ENCODE measurements around the gene TAAR9.
"Not testable (repeated sequence)": the region's sequence is repeated elsewhere in the genome, so short reads cannot be mapped to it uniquely, and the experiment has no call there.

Gene TAAR9

DNA sequence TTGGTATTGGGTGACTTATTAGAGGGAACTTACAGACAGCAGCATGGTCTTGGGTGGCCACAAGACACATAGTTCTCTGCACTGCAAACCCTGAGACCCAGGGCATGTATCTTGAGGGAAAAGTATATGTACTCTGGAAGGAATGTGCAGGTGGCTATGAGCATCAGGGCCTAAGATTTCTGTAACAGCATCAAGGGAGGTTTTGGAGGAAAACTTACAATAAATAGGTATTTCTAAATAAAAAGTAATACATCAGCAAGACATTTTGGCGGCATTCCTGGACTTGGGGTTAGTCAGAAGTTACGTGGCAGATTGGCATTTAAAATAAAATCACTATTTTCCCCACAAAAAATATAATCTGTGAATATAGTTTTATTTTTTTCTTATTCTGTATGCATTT, 17.1 kb upstream of the TAAR9 start:
- DNase-seq, result no peak

DNA sequence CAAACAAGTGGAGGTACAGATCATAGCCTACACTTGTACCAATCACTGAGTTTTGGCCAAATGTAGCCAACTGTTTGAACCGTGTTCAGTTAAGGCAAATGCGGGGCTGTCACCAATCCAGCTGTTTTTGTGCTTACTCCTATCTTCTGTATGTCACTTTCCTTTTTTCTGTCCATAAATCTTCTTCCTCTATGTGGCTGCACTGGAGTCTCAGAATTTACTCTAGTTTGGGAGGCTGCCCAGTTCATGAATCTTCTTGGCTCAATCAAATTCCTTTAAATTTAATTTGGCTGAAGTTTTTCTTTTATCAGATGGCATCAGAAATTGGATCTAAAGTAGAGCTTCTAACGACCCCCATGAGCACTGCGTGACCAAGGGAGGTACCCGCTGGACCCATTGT, 13.4 kb upstream of the TAAR9 start:
- DNase-seq, result no peak

- DNase-seq, result no peak
These were observed 12.2 kb upstream of the TAAR9 start for GRCh38 chr6:132525866-132526265.

DNA sequence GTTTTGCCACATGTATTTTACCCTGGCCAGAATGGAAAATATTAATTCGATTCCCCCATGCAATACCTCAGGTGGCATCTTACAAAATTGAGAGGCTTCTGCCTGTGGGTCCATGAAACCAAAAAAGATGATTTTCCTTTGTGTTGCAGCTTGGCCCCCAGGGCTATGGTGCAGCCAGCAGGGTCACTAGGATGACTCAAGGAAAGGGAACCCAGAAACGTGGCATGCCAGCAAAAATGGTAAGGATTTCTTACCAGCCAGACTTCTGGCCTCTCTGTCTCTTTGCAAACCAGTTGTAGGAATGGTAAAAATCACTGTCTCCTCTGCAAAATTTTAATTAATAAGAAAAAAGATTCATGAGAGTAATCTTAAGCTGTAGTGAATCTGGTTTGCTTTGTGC, 11.6 kb upstream of the TAAR9 start:
- no peak for DNase-seq

DNA sequence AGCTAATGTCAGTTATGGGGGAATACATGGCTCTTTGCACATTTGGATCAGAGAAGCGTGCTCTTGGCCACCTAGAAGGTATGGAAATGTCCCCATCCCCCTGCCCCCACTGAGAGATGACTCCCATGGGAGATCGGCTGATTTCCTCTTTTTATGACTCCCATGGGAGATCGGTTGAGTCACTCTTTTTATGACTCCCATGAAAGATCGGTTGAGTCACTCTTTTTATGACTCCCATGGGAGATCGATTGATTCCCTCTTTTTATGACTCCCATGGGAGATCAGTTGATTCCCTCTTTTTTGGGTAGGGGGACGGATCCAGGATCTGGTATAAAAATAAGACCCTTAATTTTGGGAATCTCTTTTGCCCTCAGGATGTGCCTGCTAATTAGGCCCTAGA, 10.3 kb upstream of the TAAR9 start:
- no peak for DNase-seq

DNA sequence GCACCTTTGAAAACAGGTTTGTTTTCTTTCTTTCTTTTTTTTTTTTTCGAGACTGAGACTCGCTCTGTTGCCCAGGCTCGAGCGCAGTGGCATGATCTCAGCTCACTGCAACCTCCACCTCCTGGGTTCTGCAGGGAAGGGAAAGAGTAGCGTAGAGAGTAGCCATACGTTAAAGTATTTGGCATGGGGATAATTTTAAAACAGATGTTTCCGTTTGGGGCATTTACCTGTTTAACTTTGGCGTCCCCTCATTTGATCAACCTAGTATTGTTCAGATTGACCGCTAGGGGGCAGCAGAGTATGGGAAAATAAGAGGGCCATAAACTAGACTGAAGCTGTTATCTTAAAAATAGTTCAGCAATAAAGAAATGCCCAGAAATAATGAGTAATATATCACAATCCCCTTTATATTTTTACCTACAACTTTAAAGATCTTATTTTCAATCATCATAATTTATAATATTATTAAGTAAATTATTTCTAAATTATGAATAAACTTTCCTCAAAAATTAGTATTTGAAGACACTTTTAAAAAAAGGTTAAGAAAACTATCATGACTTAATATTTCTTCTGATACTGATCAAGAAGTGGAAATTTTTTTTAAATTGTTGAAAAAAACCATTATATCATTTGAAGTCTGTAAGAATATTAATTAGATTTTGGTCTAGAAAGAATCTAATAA, 7.6 kb upstream of the TAAR9 start:
- DNase-seq, result peak; percentile 60 to 70

DNA sequence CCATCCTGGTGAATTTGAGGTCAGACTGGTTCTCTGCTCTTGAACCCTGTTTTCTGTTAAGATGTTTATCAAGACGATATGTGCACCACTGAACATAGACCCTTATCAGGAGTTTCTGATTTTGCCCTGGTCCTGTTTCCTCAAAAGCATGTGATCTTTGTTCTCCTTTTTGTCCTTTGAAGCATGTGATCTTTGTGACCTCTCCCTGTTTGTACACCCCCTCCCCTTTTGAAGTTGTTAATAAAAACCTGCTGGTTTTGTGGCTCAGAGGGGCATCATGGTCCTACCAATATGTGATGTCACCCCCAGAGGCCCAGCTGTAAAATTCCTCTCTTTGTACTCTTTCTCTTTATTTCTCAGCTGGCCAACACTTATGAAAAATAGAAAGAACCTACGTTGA, 3.5 kb upstream of the TAAR9 start:
- not testable (repeated sequence) for DNase-seq

GRCh38 chr6:132537145-132537544, 932 bp upstream of the TAAR9 start:
- no peak for DNase-seq

DNA sequence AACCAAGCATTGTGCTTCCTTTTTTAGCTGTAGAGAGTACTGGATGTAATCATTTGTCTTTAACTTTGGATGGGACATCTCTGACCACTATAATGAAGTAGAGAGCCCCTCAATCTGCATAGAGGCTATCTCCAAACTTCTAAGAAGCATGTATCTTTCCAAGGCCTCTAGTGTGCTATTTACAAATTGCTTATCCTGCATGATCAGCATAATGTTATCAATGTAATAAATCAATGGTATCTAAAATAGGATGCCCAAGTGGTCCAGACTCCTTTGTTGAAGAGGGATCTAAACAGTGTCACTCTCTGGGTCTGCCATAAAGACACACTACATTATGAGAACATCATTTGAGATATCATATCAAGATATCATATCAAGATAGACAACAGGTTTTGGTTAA, 6.7 kb downstream of the TAAR9 start:
- no peak for DNase-seq

- DNase-seq, result no peak
These were observed 10.8 kb downstream of the TAAR9 start for GRCh38 chr6:132548746-132549463.

DNA sequence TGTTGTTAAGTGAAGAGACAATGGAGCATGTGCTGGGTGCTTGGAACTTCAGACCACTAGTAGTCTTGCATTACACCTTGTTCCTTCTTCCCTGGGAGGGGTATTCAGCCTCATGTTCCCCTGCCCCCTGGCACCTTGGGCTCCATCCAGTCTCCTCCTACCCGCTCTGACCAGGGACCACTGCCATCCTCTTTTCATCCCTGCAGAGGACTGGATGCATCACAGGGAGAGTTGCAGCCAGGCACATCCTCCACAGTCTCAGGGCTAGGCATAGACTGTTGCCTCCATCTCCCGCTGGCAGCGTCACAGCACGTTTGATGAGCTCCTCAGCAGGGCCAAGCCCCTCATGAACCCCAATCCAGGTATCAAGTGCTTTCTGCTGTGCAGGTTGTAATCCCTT, 13.1 kb downstream of the TAAR9 start:
- no peak for DNase-seq

DNA sequence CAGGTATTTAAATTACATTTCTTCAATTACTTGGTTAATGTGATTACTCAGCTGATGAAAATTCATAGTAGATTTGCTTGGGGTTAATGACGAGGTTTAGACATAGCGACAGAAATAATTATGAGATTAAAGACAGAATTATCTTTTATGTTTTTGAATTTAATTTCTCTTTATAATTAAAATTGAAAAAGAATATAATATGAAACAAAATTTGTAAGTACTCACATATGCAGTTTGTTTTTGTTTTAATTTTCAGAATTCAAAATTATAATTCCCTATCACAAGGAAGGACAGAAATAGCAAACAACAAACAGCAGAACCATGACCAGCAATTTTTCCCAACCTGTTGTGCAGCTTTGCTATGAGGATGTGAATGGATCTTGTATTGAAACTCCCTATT, 14.3 kb downstream of the TAAR9 start, which contains the start of gene TAAR8:
Gene TAAR8, plus strand, starts transcription at position 301 of the 400 bp plus-strand sequence. Its CDS starts 21 bp downstream, at position 322.
- DNase-seq, result no peak

DNA sequence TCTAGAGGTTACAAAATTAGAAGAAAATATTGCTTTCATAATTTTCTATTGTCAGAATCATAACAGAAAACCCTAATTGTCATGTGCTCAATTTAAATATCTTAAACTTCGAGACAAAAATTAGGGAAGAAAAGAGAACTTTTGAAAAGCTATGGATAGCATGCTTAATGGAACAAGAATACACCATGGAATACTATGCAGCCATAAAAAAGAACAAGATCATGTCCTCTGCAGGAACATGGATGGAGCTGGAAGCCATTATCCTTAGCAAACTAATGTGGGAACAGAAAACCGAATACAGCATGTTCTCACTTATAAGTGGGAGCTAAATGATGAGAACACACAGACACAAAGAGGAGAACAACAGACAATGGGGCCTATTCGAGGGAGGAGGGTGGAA, 22.0 kb downstream of the TAAR9 start:
- not testable (repeated sequence) for DNase-seq

DNA sequence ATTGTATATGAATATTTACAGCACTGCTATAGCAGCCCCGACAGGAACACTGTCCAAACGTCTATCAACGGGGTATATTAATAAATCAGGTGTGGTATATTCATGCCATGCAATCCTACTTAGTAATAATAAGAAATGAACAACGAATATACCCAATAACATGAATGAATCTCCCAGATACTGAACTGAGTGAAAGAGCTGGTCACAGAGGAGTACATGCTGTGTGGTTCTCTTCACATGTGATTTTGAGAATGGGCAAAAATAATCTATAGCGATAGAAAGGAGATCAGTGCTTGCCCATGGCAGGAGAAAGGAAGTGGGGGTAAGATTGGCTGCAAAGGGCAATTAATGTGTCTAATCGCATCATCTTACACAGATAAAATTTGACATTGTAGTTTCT, 28.3 kb downstream of the TAAR9 start:
- DNase-seq, result no peak

DNA sequence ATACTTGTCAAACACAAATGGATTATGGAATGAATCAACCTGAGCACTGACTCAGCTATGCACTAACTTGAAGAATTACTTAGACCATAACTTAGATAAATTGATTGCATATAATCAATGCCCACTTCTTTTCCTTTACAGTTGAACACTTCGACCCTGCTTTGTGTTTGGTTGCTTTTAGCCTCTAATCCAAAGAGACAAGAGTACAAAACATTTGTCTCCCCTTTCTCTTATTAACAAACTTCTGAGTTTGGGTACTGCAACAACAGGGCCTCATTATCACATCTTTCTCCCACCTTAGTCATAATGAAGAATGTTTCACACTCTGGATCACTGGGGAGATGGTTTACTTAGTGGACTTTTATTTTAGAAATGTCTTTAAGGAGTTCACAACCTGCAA, 29.5 kb downstream of the TAAR9 start:
- no peak for DNase-seq

GRCh38 chr6:132568611-132569010, 30.5 kb downstream of the TAAR9 start:
- no peak for DNase-seq

DNA sequence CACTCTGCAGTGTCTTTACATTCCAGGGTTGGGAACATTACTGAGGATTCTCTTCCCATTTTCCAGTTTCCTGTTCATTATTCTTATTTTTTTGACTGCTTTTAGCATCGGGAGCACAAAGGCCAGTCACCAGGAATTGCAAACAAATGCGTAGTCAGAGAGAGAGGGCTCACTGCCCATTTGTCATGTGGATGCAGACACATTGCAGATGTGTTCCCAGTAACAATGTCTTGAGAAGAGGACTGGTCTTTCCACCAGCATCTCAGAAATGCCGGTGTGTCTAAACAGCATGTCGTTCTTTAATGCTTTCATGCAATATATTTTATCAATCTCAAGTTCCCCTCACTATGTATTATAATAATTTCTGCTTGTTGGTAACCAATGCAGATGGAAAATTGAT, 31.1 kb downstream of the TAAR9 start:
- DNase-seq, result no peak

GRCh38 chr6:132570221-132570777, 32.2 kb downstream of the TAAR9 start, which contains the start of gene TAAR6:
TAAR6 (plus strand) TSS chr6:132570322; CDS start chr6:132570322, 0 bp downstream.
- no peak for DNase-seq

GRCh38 chr6:132571774-132572173, 33.7 kb downstream of the TAAR9 start:
- no peak for DNase-seq

GRCh38 chr6:132584698-132585097, 46.6 kb downstream of the TAAR9 start:
- DNase-seq, result no peak

DNA sequence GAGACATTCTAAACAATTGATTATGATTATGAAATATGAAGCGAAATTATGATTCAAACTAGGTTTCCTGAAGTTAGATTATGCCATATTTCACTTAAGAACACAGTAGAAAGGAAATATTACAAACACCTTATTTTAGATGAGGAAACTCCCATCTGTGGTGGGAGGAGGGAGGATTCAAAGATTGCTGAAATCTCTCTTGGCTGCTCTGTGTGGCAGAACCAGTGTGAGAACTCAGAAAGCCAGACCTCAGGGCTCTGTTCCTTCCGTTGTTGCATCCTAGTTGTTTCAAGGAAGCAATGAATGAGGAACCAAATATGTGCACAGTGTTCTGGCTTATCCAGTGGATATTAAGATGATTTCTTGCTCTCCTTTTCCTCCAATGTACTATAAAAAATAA, 49.3 kb downstream of the TAAR9 start:
- no peak for DNase-seq

Measured in CD4-positive, alpha-beta T cell treated with Interferon alpha-2 for 1 hour (primary cell).